ENCODE results near the gene CBFA2T3. TPM values are rescaled to one million over a fixed set of nuclear protein-coding genes. Genes with fewer than 3 reads are reported as not detected.

The CBFA2T3 gene
- total RNA-seq, 4 donors from 2014 or later = 0.84 to 12.6 (median 1.4) TPM

GRCh38 chr16:88985521-88985920, 8.5 kb upstream of the CBFA2T3 start:
- ATAC-seq (ENCODE audit: low FRiP score) (no peak), DNase-seq (ENCODE audit: low spot score) (no peak)
- TF ChIP-seq CTCF (IDR thresholded peaks at IDR 0.05) = no peak

GRCh38 chr16:88983771-88984687, 7.0 kb upstream of the CBFA2T3 start:
- TF ChIP-seq CTCF (IDR thresholded peaks at IDR 0.05) = no peak
- DNase-seq (ENCODE audit: low spot score) (no peak), ATAC-seq (ENCODE audit: low FRiP score) (no peak)

- DNase-seq (ENCODE audit: low spot score) (no peak), ATAC-seq (ENCODE audit: low FRiP score) (no peak)
- TF ChIP-seq CTCF (IDR thresholded peaks at IDR 0.05) = no peak
Observed at GRCh38 chr16:88983165-88983564, 6.2 kb upstream of the CBFA2T3 start.

GRCh38 chr16:88982286-88983084, 5.5 kb upstream of the CBFA2T3 start:
- no peak for TF ChIP-seq CTCF (IDR thresholded peaks at IDR 0.05)
- ATAC-seq (ENCODE audit: low FRiP score) (no peak), DNase-seq (ENCODE audit: low spot score) (no peak)

- DNase-seq (ENCODE audit: low spot score) (no peak), ATAC-seq (ENCODE audit: low FRiP score) (no peak)
- no peak for TF ChIP-seq CTCF (IDR thresholded peaks at IDR 0.05)
Observed at GRCh38 chr16:88979353-88980015, 2.5 kb upstream of the CBFA2T3 start.

GRCh38 chr16:88978608-88979346, 1.8 kb upstream of the CBFA2T3 start:
- no peak for DNase-seq (ENCODE audit: low spot score)
- no peak for ATAC-seq (ENCODE audit: low FRiP score)
- no peak for TF ChIP-seq CTCF (IDR thresholded peaks at IDR 0.05)

Data from omental fat pad (tissue), 4 donors.